RWPE2 (cell line): ENCODE data around the gene FMO5.
A peak's percentile ranks its signal among the peaks of the same experiment; 100 is the strongest.

Source experiments
- ATAC-seq: fragments of 200-7000 bp; cut with Tn5 transposase; 3 replicates; pipeline ENCODE4 v1.9.1; 2021; ENCODE audit warnings: low read depth
- DNase-seq: peaks from one replicate; pipeline ENCODE4 v3.0.0-alpha.2; 2020; ENCODE audit warnings: low spot score
- H3K27ac ChIP-seq: fragments of 450-650 bp; 2 replicates; pipeline ENCODE4 v1.5.1; 2017; ENCODE audit warnings: mild to moderate bottlenecking; ENCODE audit not compliant: poor library complexity, severe bottlenecking
- H3K27me3 ChIP-seq: fragments of 250-450 bp; sonication (Bioruptor Pico); 2 replicates; pipeline ENCODE4 v1.5.1; 2021; ENCODE audit warnings: mild to moderate bottlenecking, moderate library complexity; ENCODE audit not compliant: insufficient read depth, poor library complexity, severe bottlenecking
- H3K36me3 ChIP-seq: fragments of 250-450 bp; sonication (Bioruptor Pico); 2 replicates; pipeline ENCODE4 v1.5.1; 2020; ENCODE audit warnings: low read depth, mild to moderate bottlenecking, moderate library complexity
- H3K4me1 ChIP-seq: fragments of 250-450 bp; sonication (Bioruptor Pico); 2 replicates; pipeline ENCODE4 v1.5.1; 2021; ENCODE audit warnings: mild to moderate bottlenecking, moderate library complexity; ENCODE audit not compliant: insufficient read depth, poor library complexity, severe bottlenecking
- H3K4me3 ChIP-seq: fragments of 250-450 bp; sonication (Bioruptor Pico); 2 replicates; pipeline ENCODE4 v1.5.1; 2021; ENCODE audit warnings: mild to moderate bottlenecking, moderate library complexity; ENCODE audit not compliant: severe bottlenecking
- H3K9me3 ChIP-seq: fragments of 250-450 bp; sonication (Bioruptor Pico); 2 replicates; pipeline ENCODE4 v1.5.1; 2021; ENCODE audit warnings: mild to moderate bottlenecking, moderate library complexity; ENCODE audit not compliant: severe bottlenecking
- TF ChIP-seq, protein P1 (sequence below): fragments of 450-650 bp; IDR thresholded peaks from one replicate; pipeline ENCODE4 v1.5.1; 2017; ENCODE audit warnings: mild to moderate bottlenecking, moderate library complexity; ENCODE audit not compliant: poor library complexity, severe bottlenecking

The FMO5 gene

DNA sequence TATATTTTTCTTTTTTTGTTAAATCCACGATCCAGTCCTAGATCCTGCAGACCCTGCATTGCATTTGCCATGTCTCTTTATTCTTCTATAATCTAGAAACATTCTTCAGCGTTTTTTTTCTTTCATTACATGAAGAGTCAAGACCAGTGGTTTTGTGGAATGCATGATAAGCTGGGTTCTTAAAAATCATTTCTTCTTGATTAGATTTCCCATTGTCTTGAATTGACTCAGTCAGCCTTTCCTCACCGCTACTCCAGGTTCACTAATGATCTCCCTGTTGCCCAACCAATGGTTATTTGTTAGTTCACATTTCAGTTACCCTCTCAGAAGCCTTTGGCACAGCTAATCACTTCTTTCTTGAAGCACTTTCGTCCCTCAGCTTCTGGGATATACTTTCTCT, 42.6 kb upstream of the FMO5 start:
- peaks cover 75% of the 10 kb centered on the region for H3K36me3 ChIP-seq
- H3K4me1 ChIP-seq: peaks cover 16% of the 10 kb centered on the region
- no peak for DNase-seq
- ATAC-seq: no peak
- TF ChIP-seq, protein P1, sequence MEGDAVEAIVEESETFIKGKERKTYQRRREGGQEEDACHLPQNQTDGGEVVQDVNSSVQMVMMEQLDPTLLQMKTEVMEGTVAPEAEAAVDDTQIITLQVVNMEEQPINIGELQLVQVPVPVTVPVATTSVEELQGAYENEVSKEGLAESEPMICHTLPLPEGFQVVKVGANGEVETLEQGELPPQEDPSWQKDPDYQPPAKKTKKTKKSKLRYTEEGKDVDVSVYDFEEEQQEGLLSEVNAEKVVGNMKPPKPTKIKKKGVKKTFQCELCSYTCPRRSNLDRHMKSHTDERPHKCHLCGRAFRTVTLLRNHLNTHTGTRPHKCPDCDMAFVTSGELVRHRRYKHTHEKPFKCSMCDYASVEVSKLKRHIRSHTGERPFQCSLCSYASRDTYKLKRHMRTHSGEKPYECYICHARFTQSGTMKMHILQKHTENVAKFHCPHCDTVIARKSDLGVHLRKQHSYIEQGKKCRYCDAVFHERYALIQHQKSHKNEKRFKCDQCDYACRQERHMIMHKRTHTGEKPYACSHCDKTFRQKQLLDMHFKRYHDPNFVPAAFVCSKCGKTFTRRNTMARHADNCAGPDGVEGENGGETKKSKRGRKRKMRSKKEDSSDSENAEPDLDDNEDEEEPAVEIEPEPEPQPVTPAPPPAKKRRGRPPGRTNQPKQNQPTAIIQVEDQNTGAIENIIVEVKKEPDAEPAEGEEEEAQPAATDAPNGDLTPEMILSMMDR: no peak
- no peaks in the 10 kb centered on the region for H3K9me3 ChIP-seq
- no peak overlapping the region for H3K27ac ChIP-seq
- no peaks in the 10 kb centered on the region for H3K27me3 ChIP-seq
- H3K4me3 ChIP-seq: no peak overlapping the region

DNA sequence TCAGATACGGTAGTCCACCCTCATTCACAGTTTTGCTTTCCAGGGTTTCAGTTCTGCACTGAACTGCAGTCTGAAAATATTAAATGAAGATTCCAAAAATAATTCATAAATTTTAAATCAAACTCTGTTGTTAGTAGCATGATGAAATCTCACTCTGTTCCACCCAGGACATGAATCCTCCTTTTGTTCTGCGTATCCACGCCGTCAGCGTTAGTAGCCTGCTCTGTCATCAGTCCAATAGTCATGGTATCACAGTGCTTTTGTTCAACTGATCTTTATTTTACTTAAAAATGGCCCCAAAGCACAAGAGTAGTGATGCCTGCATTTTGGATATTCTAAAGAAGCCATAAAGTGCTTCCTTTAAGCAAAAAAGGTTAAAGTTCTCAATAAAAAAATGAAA, 41.2 kb upstream of the FMO5 start:
- Histone ChIP-seq H3K4me1 (peaks cover 13% of the 10 kb centered on the region), H3K27ac (no peak overlapping the region), H3K27me3 (no peaks in the 10 kb centered on the region), H3K9me3 (no peaks in the 10 kb centered on the region), H3K4me3 (no peak overlapping the region), H3K36me3 (peaks cover 73% of the 10 kb centered on the region)
- DNase-seq (no peak), ATAC-seq (no peak)
- TF ChIP-seq, protein P1: no peak

DNA sequence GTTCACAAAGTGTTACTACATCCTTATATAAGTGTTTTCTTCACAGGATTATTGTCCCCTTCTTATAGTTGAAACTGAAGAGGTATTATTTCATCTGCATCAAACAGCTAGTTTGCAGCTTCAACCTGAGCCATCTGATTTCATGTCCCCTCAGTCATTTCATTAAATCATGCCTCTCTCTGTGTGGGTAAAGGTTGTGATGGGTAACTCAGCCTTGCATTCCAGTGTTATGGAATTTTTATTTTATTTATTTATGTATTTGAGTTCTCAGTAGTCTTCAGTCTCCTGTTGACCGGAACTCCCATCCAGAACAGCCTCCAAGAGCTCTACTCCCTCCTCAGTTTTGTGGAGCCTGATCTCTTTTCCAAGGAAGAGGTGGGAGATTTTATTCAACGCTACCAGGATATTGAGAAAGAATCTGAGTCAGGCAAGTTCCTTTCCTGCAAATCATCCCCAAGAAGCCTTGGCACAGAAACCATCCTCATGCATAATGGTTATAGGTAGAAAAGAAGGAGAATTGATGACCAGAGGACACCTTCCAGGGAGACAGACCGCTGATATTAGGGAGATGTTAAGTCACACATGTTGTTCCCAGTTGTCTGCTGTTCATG, 39.1 kb upstream of the FMO5 start:
- H3K9me3 ChIP-seq: no peaks in the 10 kb centered on the region
- TF ChIP-seq, protein P1: no peak
- DNase-seq: no peak
- H3K36me3 ChIP-seq: peaks cover 76% of the 10 kb centered on the region
- H3K4me3 ChIP-seq: no peak overlapping the region
- no peaks in the 10 kb centered on the region for H3K27me3 ChIP-seq
- peak overlapping the region; percentile 72 for H3K27ac ChIP-seq
- ATAC-seq: peak; percentile 94
- peaks cover 13% of the 10 kb centered on the region for H3K4me1 ChIP-seq

DNA sequence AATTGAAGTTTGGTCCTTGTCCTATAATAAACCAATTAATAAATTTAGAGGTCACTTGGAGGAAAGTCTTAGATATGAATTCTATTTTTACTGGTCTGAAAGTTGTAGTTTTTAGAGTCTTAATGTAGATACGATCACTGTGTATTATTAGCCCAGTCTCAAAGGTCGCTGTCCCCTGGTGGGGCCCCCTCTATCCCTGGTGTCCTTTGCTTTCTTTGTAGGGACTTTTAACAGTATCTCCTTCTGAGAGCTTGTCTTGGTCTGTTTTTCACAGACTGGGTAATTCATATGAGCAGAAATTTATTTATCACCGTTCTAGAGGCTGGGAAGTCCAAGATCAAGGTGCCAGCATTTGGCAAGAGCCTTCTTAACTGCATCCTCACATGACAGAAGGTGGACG, 35.8 kb upstream of the FMO5 start:
- ATAC-seq: no peak
- Histone ChIP-seq H3K36me3 (peaks cover 56% of the 10 kb centered on the region), H3K9me3 (no peaks in the 10 kb centered on the region), H3K27me3 (no peaks in the 10 kb centered on the region), H3K27ac (no peak overlapping the region), H3K4me3 (no peak overlapping the region), H3K4me1 (peaks cover 13% of the 10 kb centered on the region)
- TF ChIP-seq, protein P1: no peak
- DNase-seq: no peak

DNA sequence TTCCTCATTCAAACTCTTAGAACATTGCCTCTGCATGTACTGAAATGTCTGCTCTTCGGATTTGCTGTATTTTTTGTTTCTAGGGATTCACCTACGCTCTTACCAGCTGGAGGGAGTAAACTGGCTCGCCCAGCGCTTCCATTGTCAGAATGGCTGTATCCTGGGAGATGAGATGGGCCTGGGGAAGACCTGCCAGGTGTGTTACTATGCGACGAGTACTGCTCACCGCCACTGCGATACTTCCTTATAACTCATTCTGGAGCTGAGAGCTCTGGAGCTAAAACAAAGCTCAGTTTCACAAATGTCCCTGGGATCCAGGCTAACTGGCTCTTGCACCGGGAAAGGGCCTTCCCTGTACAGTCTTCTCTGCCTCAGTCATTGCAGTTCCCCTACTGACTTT, 27.4 kb upstream of the FMO5 start:
- H3K4me3 ChIP-seq: no peak overlapping the region
- peaks cover 25% of the 10 kb centered on the region for H3K36me3 ChIP-seq
- no peak overlapping the region for H3K27ac ChIP-seq
- DNase-seq: no peak
- H3K9me3 ChIP-seq: no peaks in the 10 kb centered on the region
- no peak for ATAC-seq
- TF ChIP-seq, protein P1: no peak
- H3K4me1 ChIP-seq: no peaks in the 10 kb centered on the region
- H3K27me3 ChIP-seq: no peaks in the 10 kb centered on the region
